ENCODE results near the gene CNIH3. TPM values are rescaled to one million over a fixed set of nuclear protein-coding genes. Genes with fewer than 3 reads are reported as not detected.
"Not testable (repeated sequence)": the region's sequence is repeated elsewhere in the genome, so short reads cannot be mapped to it uniquely, and the experiment has no call there.

Gene CNIH3
- total RNA-seq, 4 donors from 2014 or later, result 1.9 to 4.0 (median 3.4) TPM

DNA sequence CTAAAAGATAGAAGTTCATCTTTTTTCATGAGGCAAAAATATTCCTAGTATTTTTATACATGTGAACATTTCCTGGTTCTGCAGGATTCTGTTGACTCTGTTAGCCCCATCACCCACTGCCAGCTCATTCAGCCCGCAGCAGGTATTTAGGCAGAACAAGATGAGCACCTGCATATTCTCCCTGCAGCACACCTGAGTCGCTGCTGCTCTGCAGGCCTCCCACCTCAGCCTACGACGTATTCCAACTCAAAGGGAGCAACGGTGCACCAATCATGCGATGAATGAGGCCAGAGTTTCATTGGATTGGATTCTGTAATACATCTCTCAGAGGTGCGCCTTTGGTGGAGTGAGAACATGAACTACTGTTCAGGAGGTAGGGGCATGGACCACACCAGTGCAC lies 87.6 kb downstream of the CNIH3 start:
- DNase-seq (ENCODE audit: low spot score), result no peak
- TF ChIP-seq, protein P1, sequence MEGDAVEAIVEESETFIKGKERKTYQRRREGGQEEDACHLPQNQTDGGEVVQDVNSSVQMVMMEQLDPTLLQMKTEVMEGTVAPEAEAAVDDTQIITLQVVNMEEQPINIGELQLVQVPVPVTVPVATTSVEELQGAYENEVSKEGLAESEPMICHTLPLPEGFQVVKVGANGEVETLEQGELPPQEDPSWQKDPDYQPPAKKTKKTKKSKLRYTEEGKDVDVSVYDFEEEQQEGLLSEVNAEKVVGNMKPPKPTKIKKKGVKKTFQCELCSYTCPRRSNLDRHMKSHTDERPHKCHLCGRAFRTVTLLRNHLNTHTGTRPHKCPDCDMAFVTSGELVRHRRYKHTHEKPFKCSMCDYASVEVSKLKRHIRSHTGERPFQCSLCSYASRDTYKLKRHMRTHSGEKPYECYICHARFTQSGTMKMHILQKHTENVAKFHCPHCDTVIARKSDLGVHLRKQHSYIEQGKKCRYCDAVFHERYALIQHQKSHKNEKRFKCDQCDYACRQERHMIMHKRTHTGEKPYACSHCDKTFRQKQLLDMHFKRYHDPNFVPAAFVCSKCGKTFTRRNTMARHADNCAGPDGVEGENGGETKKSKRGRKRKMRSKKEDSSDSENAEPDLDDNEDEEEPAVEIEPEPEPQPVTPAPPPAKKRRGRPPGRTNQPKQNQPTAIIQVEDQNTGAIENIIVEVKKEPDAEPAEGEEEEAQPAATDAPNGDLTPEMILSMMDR (IDR thresholded peaks at IDR 0.05), result no peak
- no peak for ATAC-seq (ENCODE audit: low FRiP score)

DNA sequence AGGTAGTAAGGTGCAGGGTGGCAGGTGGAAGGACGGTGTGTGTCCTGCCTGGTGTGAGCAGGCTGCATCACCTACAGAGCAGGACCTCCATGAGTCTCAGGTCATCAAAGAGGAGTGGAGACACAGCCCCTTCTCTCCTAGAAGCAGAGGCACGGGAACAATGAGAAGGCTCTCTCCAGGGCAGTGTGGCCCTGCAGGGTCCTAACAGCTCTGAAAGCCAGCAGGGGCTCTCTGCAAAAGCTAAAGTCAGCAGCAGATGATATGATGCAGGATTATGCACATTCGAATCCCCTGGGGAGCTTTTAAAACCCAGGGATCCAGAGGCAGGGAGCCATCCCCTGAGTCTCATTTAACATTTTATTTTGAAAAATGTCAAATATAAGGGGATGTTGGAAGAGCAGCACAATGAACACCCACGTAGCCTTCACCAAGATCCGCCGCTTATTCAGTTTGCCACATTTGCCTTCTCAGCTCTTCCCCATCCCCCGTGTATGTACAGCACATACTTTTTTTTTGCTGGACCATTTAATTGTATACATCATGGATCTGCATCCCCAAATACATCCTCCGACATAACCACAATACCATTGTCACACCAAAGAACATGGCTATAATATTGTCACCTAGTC lies 88.1 kb downstream of the CNIH3 start:
- ATAC-seq (ENCODE audit: low FRiP score), result no peak
- DNase-seq (ENCODE audit: low spot score), result no peak
- TF ChIP-seq, protein P1 (IDR thresholded peaks at IDR 0.05), result no peak

DNA sequence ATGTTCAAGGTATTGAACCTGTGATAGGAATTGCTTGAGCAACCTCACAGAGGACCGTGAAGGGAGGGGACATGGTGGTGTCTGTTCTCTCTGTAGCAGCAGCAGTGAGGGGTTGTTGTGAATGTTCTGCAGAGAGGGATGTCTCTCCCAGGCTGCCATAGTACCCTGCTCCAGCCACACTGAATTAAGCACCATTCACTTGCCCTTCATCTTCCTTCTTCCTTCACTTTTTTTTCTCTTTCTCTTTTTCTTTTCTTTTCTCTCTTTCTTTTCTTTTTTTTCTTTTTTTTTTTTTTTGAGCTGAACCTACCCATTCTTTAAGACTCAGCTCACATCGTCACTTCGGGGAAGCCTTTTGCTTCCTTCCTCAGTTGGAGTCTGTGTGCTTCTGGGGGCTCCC lies 89.5 kb downstream of the CNIH3 start:
- DNase-seq (ENCODE audit: low spot score) (no peak), ATAC-seq (ENCODE audit: low FRiP score) (no peak)
- TF ChIP-seq, protein P1 (IDR thresholded peaks at IDR 0.05), result no peak

DNA sequence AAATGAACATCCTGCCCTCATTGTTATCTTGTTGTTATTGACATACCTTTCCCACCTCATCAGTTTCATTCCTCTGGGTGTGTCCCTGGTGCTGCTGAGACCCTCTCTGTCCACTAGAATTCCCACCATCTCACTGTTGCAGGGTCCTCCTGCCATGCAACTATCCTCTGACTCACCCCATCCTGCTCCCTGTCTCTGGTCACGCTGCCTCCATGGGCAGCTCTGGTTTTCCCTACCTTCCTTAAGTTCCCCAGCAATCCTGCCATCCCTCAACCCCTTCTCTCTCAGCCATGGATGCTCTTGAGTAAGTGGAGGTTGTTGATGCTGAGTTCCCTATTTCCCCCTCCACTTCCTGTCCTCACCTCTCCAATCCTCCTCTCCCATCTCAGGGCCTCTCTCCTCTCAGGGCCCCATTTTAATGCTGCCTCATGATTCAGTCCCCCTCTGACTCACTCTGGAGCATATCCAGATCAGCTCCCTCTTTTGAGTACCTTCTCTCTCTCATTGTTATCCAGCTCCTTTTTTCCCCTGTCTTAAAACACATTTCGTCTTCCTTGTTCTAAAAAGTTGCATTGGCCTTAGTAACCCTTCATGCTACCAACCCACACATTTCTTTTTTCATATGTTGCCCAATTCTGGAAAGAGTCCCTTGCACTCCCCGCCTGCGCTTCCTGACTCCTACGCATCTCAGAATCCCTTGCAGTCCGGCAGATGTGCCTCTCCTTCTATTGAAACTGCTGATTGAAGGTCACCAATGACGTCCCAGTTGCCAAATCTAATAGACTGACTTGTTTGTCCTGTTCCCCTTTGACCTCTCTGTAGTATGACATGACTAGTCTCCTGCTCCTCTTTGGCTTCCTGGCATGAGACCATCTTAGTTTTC lies 92.0 kb downstream of the CNIH3 start:
- TF ChIP-seq, protein P1 (IDR thresholded peaks at IDR 0.05), result no peak
- ATAC-seq (ENCODE audit: low FRiP score), result peak; percentile 94
- DNase-seq (ENCODE audit: low spot score), result no peak

DNA sequence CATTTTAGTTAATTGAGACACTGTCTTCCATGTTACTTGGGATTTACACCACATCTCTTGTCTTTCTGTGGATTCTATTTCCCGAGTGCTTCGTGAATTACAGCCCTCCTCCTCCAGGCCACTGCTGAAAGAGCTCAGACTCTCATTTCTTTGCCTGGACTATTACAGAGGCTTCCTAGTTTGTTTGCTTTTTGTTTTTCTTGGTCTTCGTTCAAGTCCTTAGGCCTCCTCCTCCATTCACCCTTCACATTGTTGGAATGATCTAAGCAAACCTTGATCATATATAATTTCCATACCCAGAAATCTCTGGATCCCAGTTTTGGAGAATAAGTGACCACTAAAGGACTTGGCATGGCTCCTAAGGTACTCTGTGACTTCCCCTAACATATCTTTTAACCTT lies 94.1 kb downstream of the CNIH3 start:
- DNase-seq (ENCODE audit: low spot score), result no peak
- TF ChIP-seq, protein P1 (IDR thresholded peaks at IDR 0.05), result no peak
- ATAC-seq (ENCODE audit: low FRiP score), result no peak

DNA sequence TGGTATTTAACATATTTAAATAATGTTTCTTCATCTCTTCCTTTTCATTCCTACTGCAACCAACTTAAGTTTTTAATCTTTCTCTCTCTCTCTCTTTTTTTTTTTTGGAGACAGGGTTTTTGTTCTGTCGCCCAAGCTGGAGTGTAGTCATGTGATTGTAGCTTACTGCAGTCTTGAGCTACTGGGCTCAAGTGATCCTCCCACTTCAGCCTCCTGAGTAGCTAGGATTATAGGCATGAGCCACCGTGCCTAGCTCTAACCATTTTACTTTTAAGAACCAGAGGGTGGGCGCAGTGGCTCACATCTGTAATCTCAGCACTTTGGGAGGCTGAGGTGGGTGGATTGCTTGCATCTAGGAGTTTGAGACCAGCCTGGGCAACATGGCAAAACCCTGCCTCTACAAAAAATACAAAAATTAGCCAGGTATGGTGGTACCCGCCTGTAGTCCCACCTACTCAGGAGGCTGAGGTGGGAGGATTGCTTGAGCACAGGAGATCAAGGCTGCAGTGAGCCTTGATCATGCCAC lies 95.2 kb downstream of the CNIH3 start:
- DNase-seq (ENCODE audit: low spot score); ATAC-seq (ENCODE audit: low FRiP score): not testable (repeated sequence)

DNA sequence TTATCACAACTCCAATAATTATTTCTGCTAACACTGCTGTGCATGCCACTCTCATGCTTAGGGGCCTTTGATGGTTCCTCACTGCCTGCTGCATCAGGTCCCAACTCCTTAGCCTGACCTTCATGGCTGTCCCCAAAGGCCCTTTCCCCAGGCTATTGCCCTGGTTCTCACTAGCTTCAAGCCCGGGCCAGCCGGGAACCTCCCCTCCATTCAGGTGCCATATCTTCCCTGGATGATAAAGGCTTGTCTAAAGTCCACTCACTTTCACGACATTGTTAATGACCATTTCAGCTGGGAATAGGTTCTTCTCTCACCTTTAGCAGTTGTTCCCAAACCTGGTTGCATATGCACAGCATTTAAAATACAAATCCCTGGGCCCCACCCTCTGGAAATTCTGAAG lies 95.8 kb downstream of the CNIH3 start:
- TF ChIP-seq, protein P1 (IDR thresholded peaks at IDR 0.05), result no peak
- ATAC-seq (ENCODE audit: low FRiP score) (no peak), DNase-seq (ENCODE audit: low spot score) (no peak)

Data from omental fat pad (tissue), 4 donors.